Gastroesophageal sphincter (tissue), 4 donors: Measurements from ENCODE around the gene UNC5A. TPM values are rescaled to one million over a fixed set of nuclear protein-coding genes. Genes with fewer than 3 reads are reported as not detected.

Experiments
- ATAC-seq: fragments of 150-250 bp; one replicate; pipeline ENCODE4 v1.9.1; 2016; ENCODE audit warnings: mild to moderate bottlenecking, moderate library complexity
- H3K27ac ChIP-seq, 4 donors: fragments of 200-600 bp; sonication (generic) in 3 of 4; 1 replicate in 3 of 4; 2 replicates in 1 of 4; pipeline ENCODE4 v1.5.1; 2016 to 2019
- H3K27me3 ChIP-seq: fragments of 200-600 bp; sonication (generic); one replicate; pipeline ENCODE4 v1.5.1; 2019
- H3K36me3 ChIP-seq, 2 donors: fragments of 200-600 bp; sonication (generic); one replicate each; pipeline ENCODE4 v1.5.1; 2019; ENCODE audit warnings: control low read depth in 1 of 2
- H3K4me1 ChIP-seq, 3 donors: fragments of 200-600 bp; sonication (generic); 1 replicate in 2 of 3; 2 replicates in 1 of 3; pipeline ENCODE4 v1.5.1; 2016 to 2019; ENCODE audit warnings: control low read depth in 2 of 3
- H3K4me3 ChIP-seq, 2 donors: fragments of 200-600 bp; sonication (generic); one replicate each; pipeline ENCODE4 v1.5.1; 2019; ENCODE audit warnings: mild to moderate bottlenecking in 1 of 2, moderate library complexity in 1 of 2
- H3K9me3 ChIP-seq, 3 donors: fragments of 200-600 bp; sonication (generic); one replicate each; pipeline ENCODE4 v1.5.1; 2017 to 2019; ENCODE audit warnings: control low read depth in 2 of 3
- CTCF ChIP-seq, 4 experiments: fragments of 200-600 bp in 2 of 4; fragments of 450-650 bp in 2 of 4; sonication (generic) in 1 of 4; IDR thresholded peaks; one replicate each; pipeline ENCODE4 v1.5.1; 2017 to 2019; ENCODE audit warnings: antibody characterized with exemption in 4 of 4, mild to moderate bottlenecking in 2 of 4, moderate library complexity in 2 of 4
- EP300 ChIP-seq: sonication (generic); formaldehyde crosslinking; IDR thresholded peaks from one replicate; pipeline ENCODE4 v1.6.1; 2017; ENCODE audit warnings: antibody characterized with exemption, mild to moderate bottlenecking
- POLR2A ChIP-seq, 2 donors: fragments of 450-650 bp; IDR thresholded peaks; one replicate each; pipeline ENCODE4 v1.6.1; 2017; ENCODE audit warnings: antibody characterized with exemption in 2 of 2, mild to moderate bottlenecking in 2 of 2, moderate library complexity in 1 of 2
- POLR2AphosphoS5 ChIP-seq: sonication (generic); formaldehyde crosslinking; IDR thresholded peaks from one replicate; pipeline ENCODE4 v1.6.1; 2017; ENCODE audit warnings: antibody characterized with exemption
- WGBS, 2 donors: methylation state at CpG; one replicate each; pipeline ENCODE4 v1.1.5; 2018; ENCODE audit warnings: low coverage in 1 of 2; 5-methylcytosine and 5-hydroxymethylcytosine counted together
- total RNA-seq, 4 donors: library from RNA; depleted of rRNA; stranded (reverse); fragments of >200 nt; gene quantifications; one replicate each; pipeline ENCODE4 v1.1.0, GENCODE V29; 2016

Gene UNC5A
- total RNA-seq, 4 donors from 2014 or later: 0.27 TPM; not detected in 3

DNA sequence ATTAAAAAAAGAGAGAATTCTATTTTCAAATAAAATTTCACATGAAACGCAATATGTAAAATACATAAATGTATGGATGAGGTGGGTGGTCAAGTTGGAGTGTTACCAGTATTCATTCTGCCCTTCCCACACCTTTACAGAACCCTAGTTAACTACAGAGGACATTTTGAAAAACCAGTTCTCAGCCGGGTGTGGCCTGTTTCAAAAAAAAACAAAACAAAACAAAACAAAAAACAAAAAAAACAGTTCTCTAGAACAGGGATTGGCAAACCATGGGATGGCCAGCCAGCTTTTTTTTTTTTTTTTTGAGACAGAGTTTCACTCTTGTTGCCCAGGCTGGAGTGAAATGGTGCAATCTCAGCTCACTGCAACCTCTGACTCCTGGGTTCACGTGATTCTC lies 117.2 kb downstream of the UNC5A start:
- peaks cover 0 to 41% of the 10 kb centered on the region in 2 donors for H3K36me3 ChIP-seq
- no peak overlapping the region for H3K4me3 ChIP-seq
- ATAC-seq: no peak
- H3K27me3 ChIP-seq: no peaks in the 10 kb centered on the region
- TF ChIP-seq CTCF (IDR thresholded peaks at IDR 0.05) (no peak), POLR2AphosphoS5 (no peak), EP300 (no peak), POLR2A (IDR thresholded peaks at IDR 0.05) (no peak)
- WGBS, 2 donors: 86 to 100% methylated on average over 1 to 3 of the region's 3 CpGs
- H3K27ac ChIP-seq: no peak overlapping the region
- H3K9me3 ChIP-seq: no peaks in the 10 kb centered on the region
- no peaks in the 10 kb centered on the region for H3K4me1 ChIP-seq

DNA sequence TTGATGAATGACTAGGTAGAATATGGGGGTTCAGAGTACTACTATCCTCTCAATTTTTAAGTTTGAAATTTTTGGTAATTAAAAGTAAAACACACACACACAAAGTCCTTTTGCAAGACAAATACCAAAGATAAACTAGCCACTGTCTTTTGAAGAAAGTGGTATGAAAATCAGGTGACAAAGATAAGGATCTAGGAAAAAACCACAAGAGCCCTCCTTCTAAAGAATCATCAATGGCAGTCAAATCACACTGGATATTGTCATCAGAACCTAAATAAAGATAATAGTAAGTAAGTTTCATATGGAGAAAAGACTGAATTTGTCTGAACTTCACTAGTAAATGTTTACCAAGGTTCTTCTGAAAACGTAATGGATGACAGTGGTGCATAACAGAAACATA lies 119.3 kb downstream of the UNC5A start:
- Histone ChIP-seq H3K27me3 (no peaks in the 10 kb centered on the region), H3K36me3 (peaks cover 0 to 48% of the 10 kb centered on the region in 2 donors), H3K27ac (no peak overlapping the region), H3K4me3 (no peak overlapping the region), H3K9me3 (no peaks in the 10 kb centered on the region), H3K4me1 (no peaks in the 10 kb centered on the region)
- TF ChIP-seq POLR2A (IDR thresholded peaks at IDR 0.05): no peak
- 72 to 100% methylated on average over 1 of the region's 1 CpG for WGBS, 2 donors
- no peak for ATAC-seq

Other genes starting within 250 kb of the UNC5A start
- gene GPRIN1, start 200.4 kb upstream of the UNC5A start, total RNA-seq: 1 to 10 TPM in 1 of 4 donors, under 1 TPM in 3; 0.16 to 1.1 (median 0.63) TPM
- not detected for gene SNCB, start 180.0 kb upstream of the UNC5A start, total RNA-seq
- gene EIF4E1B, start 179.9 kb upstream of the UNC5A start, total RNA-seq: not detected
- 10 to 100 TPM; 11.0 to 20.2 (median 15.4) TPM for gene TSPAN17, start 163.1 kb upstream of the UNC5A start, total RNA-seq
- gene HK3, start 88.8 kb downstream of the UNC5A start, total RNA-seq: 10 to 100 TPM in 2 of 4 donors, 1 to 10 TPM in 2; 3.4 to 11.5 (median 8.1) TPM
- gene UIMC1, start 196.2 kb downstream of the UNC5A start, total RNA-seq: 10 to 100 TPM; 37.9 to 50.6 (median 44.7) TPM
- gene ZNF346, start 212.1 kb downstream of the UNC5A start, total RNA-seq: 10 to 100 TPM; 12.9 to 16.9 (median 14.2) TPM